ENCODE measurements around the gene PPP2R3A.
"Not testable (repeated sequence)": the region's sequence is repeated elsewhere in the genome, so short reads cannot be mapped to it uniquely, and the experiment has no call there.

DNA sequence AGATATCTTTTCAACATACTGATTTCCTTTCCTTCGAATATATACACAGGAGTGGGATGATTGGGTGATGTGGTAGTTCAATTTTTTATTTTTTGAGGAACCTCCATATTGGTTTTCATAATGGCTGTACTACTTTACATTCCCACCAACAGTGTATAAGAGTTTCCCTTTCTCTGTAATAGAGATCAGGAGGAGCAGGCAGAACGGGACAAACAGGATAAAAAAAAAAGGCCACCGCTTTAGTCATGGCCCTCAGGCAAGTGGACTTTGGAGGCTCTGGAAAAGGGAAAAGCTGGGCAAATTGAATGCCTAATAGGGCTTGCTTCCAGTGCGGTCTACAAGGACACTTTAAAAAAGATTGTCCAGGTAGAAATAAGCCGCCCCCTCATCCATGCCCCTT is 30.4 kb upstream of the PPP2R3A start:
- TF ChIP-seq EZH2 (IDR thresholded peaks at IDR 0.05; ENCODE audit: borderline replicate concordance, low read depth, low read length, poor library complexity, severe bottlenecking); CTCF (conservative IDR thresholded peaks at IDR 0.05; ENCODE audit: low read depth, low read length): not testable (repeated sequence)

All from A673 (cell line).